Ramos (cell line): ENCODE results near the gene ABCC1.

Experiments
- in situ Hi-C: fragments of 300-500 bp; cut with MboI; formaldehyde crosslinking; loops from one replicate; pipeline ENCODE4 v1.14.3; 2022; ENCODE audit warnings: low sequenced_read_pairs; ENCODE audit not compliant: unreplicated experiment

Gene ABCC1

GRCh38 chr16:16120382-16121184 is 171.2 kb downstream of the ABCC1 start:
- in situ Hi-C loops, result loop anchor here (10.0 kb wide), 1 partner anchor 346 kb away; no protein-coding TSS in a partner anchor

- in situ Hi-C loops, result loop anchor here (10.0 kb wide), 1 partner anchor 346 kb away; no protein-coding TSS in a partner anchor
Observed at GRCh38 chr16:16121185-16121727, 171.8 kb downstream of the ABCC1 start.

DNA sequence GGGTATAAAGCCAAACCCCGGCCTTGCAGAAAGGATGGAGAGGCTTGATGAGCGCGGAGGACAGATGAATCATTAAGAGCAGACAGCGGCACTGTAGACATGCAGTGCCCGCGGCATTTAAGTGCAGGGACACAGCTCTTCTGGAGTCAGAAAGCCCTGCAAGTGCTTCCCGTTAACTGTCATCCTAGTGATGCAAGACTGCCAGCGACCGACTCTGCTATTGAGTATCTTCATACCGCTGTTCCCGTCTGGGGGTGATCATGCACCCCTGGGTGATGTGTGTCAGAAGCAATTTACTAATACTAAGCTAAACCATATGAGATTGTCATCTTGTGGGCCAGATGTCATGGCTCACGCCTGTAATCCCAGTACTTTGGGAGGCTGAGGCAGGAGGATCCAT is 172.8 kb downstream of the ABCC1 start:
- in situ Hi-C loops, result loop anchor here (10.0 kb wide), 1 partner anchor 347 kb away; no protein-coding TSS in a partner anchor

GRCh38 chr16:16124438-16124837 is 175.0 kb downstream of the ABCC1 start:
- in situ Hi-C loops, result loop anchor here (10.0 kb wide), 1 partner anchor 350 kb away; no protein-coding TSS in a partner anchor

DNA sequence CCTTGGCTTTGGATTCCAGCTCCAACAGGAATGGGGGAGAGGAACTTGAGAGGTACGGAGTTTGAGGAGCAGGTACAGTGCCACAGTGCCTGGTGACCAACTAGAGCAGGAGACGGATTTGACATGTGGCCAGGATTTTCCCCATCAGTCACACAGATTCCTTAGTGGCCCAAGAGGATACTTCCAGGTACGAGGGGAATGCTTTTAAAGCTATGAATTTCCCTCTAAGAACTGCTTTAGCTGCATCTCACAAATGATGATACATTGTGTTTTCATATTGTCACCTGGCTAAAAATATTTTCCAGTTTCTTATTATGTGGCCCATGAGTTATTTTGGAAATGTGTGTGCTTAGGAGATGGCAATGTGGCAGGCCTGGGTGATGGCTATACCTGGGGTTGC is 175.6 kb downstream of the ABCC1 start:
- in situ Hi-C loops, result loop anchor here (10.0 kb wide), 1 partner anchor 350 kb away; no protein-coding TSS in a partner anchor

DNA sequence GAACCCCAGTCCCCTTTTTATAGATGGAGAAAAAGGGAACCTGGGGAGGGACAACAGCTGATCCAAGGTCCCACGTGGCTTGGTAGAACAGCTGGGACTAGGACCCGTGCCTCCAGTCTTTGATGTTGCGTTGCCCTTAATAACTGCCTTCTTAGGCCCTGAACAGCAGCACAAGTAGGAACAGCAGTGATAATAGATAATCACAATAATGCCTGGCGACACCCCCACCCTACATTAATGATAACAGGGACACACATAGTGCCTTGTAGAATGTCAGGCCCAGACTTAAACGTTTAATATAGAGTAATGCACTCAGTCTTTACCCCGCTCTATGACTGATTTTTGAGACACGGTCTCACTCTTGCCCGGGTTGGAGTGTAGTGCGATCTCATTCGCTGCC is 177.5 kb downstream of the ABCC1 start:
- in situ Hi-C loops, result loop anchor here (10.0 kb wide), 1 partner anchor 352 kb away; no protein-coding TSS in a partner anchor

DNA sequence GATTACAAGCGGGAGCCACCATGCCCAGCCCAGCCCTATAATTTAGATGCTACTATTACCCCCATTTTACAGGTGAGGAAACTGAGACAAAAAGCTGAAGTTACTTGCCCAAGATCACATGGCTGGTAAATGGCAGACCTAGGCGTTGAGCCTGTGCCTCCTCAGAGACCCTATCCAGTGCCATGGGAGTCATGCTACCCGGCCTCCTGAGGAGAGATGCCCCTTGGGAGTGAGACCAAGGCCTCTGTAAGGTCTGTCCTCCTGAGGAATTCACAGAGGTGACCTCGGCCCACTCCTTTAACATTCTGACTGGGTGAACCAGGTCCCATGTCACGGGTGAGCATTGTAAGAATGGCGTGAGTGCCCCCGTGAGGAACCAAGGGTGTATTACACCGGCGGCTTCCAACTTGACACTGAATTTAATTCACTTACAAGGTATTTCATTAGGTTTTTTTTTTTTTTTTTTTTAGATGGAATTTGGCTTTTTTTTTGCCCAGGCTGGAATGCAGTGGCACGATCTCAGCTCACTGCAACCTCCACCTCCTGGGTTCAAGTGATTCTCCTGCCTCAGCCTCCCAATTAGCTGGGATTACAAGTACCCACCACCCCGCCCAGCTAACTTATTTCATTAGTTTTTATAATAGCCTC is 178.2 kb downstream of the ABCC1 start:
- in situ Hi-C loops, result loop anchor here (10.0 kb wide), 1 partner anchor 353 kb away; no protein-coding TSS in a partner anchor

GRCh38 chr16:16131204-16131603 is 181.8 kb downstream of the ABCC1 start:
- in situ Hi-C loops, result loop anchor here (10.0 kb wide), 1 partner anchor 256 kb away; no protein-coding TSS in a partner anchor

GRCh38 chr16:16131659-16132058 is 182.2 kb downstream of the ABCC1 start:
- in situ Hi-C loops, result loop anchor here (10.0 kb wide), 1 partner anchor 257 kb away; no protein-coding TSS in a partner anchor

DNA sequence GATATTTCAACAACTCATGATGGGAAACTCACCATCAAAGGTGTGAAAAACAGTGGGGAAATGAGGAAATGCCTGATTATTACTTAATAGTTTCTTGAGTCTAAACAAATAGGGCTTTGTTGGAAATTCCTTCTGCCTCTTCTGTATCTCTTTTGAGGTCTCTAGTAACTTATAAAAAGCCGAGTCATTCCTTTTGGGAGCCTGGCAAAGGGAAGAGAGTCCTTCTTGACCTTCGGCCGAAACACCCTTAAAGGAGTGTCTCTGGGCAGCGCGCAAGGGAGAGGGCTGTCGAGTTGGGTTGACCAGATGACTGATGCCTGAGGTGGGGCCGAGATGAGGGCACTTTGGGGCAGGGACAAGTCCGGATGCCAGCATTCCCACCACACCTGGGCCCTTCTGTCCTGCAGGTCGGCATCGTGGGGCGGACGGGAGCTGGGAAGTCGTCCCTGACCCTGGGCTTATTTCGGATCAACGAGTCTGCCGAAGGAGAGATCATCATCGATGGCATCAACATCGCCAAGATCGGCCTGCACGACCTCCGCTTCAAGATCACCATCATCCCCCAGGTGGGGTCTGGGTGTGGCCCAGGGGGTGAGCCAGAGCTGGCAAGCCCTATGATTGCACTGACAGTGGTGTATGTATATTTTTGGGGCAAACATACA is 184.7 kb downstream of the ABCC1 start:
- in situ Hi-C loops, result loop anchor here (10.0 kb wide), 1 partner anchor 259 kb away; no protein-coding TSS in a partner anchor

- in situ Hi-C loops, result loop anchor here (10.0 kb wide), 1 partner anchor 262 kb away; no protein-coding TSS in a partner anchor
Observed at GRCh38 chr16:16136588-16136987, 187.2 kb downstream of the ABCC1 start.

DNA sequence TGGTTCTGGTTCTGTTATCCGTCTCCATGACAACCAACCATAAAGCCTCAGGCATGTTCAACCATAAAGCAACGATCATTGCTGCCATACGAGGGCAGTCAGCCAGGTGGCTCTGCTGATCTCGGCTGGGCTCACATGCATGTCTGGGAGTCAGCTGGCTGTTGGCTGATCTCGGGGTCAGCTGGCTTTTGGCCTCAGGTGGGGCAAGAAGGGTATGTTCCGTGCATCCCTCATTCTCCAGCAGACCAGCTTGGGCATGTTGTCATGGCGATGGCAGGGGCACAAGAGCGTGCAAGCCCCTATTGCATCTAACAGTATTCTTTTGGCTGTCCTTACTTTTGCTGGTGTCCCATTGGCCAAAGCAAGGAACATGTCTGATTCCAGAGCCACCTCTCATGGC is 187.7 kb downstream of the ABCC1 start:
- in situ Hi-C loops, result loop anchor here (10.0 kb wide), 1 partner anchor 262 kb away; no protein-coding TSS in a partner anchor

- in situ Hi-C loops, result loop anchor here (10.0 kb wide), 1 partner anchor 263 kb away; no protein-coding TSS in a partner anchor
Observed at GRCh38 chr16:16138034-16138635, 188.7 kb downstream of the ABCC1 start.

DNA sequence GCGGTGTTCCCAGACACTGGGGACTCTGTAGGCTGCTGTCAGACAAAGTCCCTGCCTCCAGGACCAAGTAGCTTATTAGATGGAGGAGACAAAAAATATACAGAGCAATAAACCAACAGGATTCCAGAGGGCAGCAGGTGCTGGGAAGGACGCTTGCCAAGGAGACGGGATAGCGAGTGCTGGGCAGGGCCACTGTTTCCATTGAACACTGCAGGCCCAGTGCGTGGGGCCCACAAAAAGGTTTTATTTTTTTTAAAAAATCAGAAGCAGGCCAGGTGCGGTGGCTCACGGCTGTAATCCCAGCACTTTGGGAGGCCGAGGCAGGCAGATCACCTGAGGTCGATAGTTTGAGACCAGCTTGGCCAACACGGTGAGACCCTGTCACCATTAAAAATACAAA is 189.6 kb downstream of the ABCC1 start:
- in situ Hi-C loops, result loop anchor here (10.0 kb wide), 1 partner anchor 264 kb away; no protein-coding TSS in a partner anchor

GRCh38 chr16:16139806-16140205 is 190.4 kb downstream of the ABCC1 start:
- in situ Hi-C loops, result loop anchor here (10.0 kb wide), 2 partner anchors 55 to 265 kb away; no protein-coding TSS in a partner anchor

- in situ Hi-C loops, result loop anchor here (10.0 kb wide), 1 partner anchor 54 kb away; no protein-coding TSS in a partner anchor
Observed at GRCh38 chr16:16140537-16140936, 191.1 kb downstream of the ABCC1 start.

- in situ Hi-C loops, result loop anchor here (10.0 kb wide), 1 partner anchor 54 kb away; no protein-coding TSS in a partner anchor
Observed at GRCh38 chr16:16141141-16141540, 191.7 kb downstream of the ABCC1 start.

DNA sequence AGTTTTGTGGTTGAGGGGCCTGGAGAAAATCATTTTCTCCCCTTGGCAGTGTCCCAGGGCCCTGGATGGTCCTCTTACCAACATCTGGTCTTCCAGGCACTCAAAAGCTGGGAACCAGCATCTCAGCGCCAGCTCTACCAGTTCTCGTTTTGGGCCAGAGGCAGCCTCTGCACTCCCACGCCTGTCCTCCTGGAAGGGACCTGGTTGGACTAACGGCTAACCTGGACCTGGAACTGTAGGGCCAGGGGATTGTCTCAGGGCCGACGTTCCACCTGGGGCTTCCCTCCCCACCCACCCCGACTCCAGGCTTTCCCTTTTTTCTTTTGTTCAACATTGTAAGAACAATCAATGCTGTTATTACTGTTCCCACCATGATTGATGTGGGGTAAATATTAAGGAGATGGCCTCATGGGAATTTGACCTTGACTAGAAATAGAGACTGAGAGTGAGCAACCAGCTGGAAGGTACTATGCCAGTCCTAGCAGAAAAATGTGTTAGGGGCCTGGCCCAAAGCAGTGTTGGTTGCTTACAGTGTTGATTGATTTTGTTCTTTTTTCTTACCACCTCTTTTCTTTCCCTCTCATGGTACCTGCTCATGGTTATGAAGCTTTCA is 192.5 kb downstream of the ABCC1 start:
- in situ Hi-C loops, result loop anchor here (10.0 kb wide), 1 partner anchor 53 kb away; no protein-coding TSS in a partner anchor
